ENCODE results near the gene RRP7A. TPM values are rescaled to one million over a fixed set of nuclear protein-coding genes. Genes with fewer than 3 reads are reported as not detected.

Gene RRP7A
- total and polyA plus RNA-seq, 2 donors (not counting 3 experiments of a cell fraction or from before 2014, with no cell fraction given) = 35.3 to 83.7 TPM

DNA sequence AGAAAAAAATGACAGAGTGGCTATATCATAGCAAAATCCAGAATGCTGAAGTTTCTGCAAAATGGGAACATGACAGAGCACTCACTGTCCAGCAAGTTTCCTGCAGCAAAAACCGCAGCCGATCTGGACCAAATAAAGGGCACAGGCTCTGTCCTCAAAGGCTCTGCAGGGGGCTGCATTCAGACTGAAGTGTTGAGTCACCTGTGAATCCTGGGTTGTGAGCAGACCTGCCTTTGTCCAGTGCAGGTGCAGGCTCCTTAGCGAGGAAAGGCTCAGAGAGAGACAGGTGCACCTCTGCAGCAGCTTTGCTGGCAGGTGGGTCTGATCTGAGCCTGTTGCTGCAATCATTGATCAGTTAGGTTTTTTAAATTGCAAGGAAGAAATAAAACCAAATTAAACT is 58.1 kb downstream of the RRP7A start:
- H3K79me2 ChIP-seq (ENCODE audit: control insufficient read depth, insufficient read depth, low read length) = no peaks in the 10 kb centered on the region
- dilution Hi-C loops (cut with MboI; ENCODE audit: extremely low pct_ligation_motif_present, low sequenced_read_pairs) (no loop called here), intact Hi-C loops (cut with micrococcal nuclease) (no loop called here)
- CTCF ChIA-PET = interaction anchor here (2.6 kb wide), 1 partner anchor 17 kb away, joined by 9 read pairs; no protein-coding TSS in a partner anchor
- H3K4me2 ChIP-seq (ENCODE audit: insufficient read depth, low read length) = no peak overlapping the region
- H4K20me1 ChIP-seq (replicated peaks; ENCODE audit: control insufficient read depth, extremely low read depth, insufficient read depth, low read length) = no peaks in the 10 kb centered on the region
- FAIRE-seq (no peak), DNase-seq (ENCODE audit: low read depth, low spot score) (no peak)
- H3K9ac ChIP-seq (replicated peaks; ENCODE audit: extremely low read depth, insufficient read depth, low read length) = no peak overlapping the region
- no peaks in the 10 kb centered on the region for H3K36me3 ChIP-seq (ENCODE audit: control insufficient read depth in 2 of 2, extremely low read depth in 1 of 2, insufficient read depth in 2 of 2, low read length in 2 of 2)
- no peaks in the 10 kb centered on the region for H3K9me1 ChIP-seq (replicated peaks; ENCODE audit: control insufficient read depth, extremely low read depth, insufficient read depth, low read length)
- POLR2A ChIA-PET = no interaction called here
- no peak for TF ChIP-seq POLR2AphosphoS5 (IDR thresholded peaks at IDR 0.05; ENCODE audit: insufficient read depth, low read depth, low read length)
- no TSS peak for BruUV-seq (replicated peaks)
- H3K9me3 ChIP-seq (replicated peaks; ENCODE audit: control insufficient read depth, insufficient read depth, low read length) = no peaks in the 10 kb centered on the region
- no peaks in the 10 kb centered on the region for H3K4me1 ChIP-seq (ENCODE audit: control insufficient read depth, extremely low read depth, insufficient read depth, low read length)
- no peak overlapping the region for H3K4me3 ChIP-seq (replicated peaks in 1 of 3; ENCODE audit: insufficient read depth in 1 of 3, low read depth in 1 of 3, low read length in 3 of 3)
- no peak overlapping the region for H2AFZ ChIP-seq (ENCODE audit: low read depth, low read length)
- no peak overlapping the region for H3K27ac ChIP-seq (ENCODE audit: insufficient read depth, low read depth, low read length)
- H3K27me3 ChIP-seq (ENCODE audit: control insufficient read depth in 2 of 2, insufficient read depth in 2 of 2, low read length in 2 of 2) = peaks cover 15 to 16% of the 10 kb centered on the region in 2 experiments

Small RNAs within 50 kb of the gene (small RNA-seq; reads per million reads assigned to genes)
- gene RN7SKP80 (ENCODE audit: insufficient read depth, insufficient read length, low read depth, low replicate concordance) = not detected
- not detected for gene RNU6-513P (ENCODE audit: insufficient read depth, insufficient read length, low read depth, low replicate concordance)

Other genes starting within 250 kb of the RRP7A start
- gene TCF20, start 249.1 kb downstream of the RRP7A start, total RNA-seq = 36.7 and 38.3 TPM in 2 replicates
- gene TCF20, start 249.1 kb downstream of the RRP7A start, polyA plus RNA-seq = 9.9 and 11.2 TPM in 2 replicates
- gene NFAM1, start 87.4 kb downstream of the RRP7A start, total RNA-seq = not detected in 2 replicates
- not detected in 2 replicates for gene NFAM1, start 87.4 kb downstream of the RRP7A start, polyA plus RNA-seq
- 0.76 and 0.80 TPM in 2 replicates for gene SERHL2, start 34.2 kb upstream of the RRP7A start, total RNA-seq
- 2.0 and 2.3 TPM in 2 replicates for gene SERHL2, start 34.2 kb upstream of the RRP7A start, polyA plus RNA-seq
- gene POLDIP3, start 95.1 kb upstream of the RRP7A start, total RNA-seq = 46.6 and 60.4 TPM in 2 replicates
- 29.3 and 29.5 TPM in 2 replicates for gene POLDIP3, start 95.1 kb upstream of the RRP7A start, polyA plus RNA-seq
- 1.0 and 1.2 TPM in 2 replicates for gene ATP5MGL, start 120.8 kb upstream of the RRP7A start, total RNA-seq
- 0.11 TPM in 1 of 2 replicates, not detected in the other for gene ATP5MGL, start 120.8 kb upstream of the RRP7A start, polyA plus RNA-seq
- 217 and 232 TPM in 2 replicates for gene CYB5R3, start 129.6 kb upstream of the RRP7A start, total RNA-seq
- gene CYB5R3, start 129.6 kb upstream of the RRP7A start, polyA plus RNA-seq = 263 and 329 TPM in 2 replicates
- gene A4GALT, start 201.1 kb upstream of the RRP7A start, total RNA-seq = 18.8 and 20.7 TPM in 2 replicates
- gene A4GALT, start 201.1 kb upstream of the RRP7A start, polyA plus RNA-seq = 5.4 and 8.7 TPM in 2 replicates